GM18498 (cell line): ENCODE measurements around the gene BCL11A.

Source experiments
- ATAC-seq: cut with Tn5 transposase; IDR thresholded peaks from one replicate; pipeline ENCODE4 v1.9.1; 2021; ENCODE audit warnings: mild to moderate bottlenecking, moderate library complexity; ENCODE audit not compliant: unreplicated experiment

BCL11A gene

GRCh38 chr2:60469536-60470317 is 83.7 kb downstream of the BCL11A start:
- ATAC-seq = no peak

GRCh38 chr2:60468382-60469085 is 84.9 kb downstream of the BCL11A start:
- no peak for ATAC-seq

GRCh38 chr2:60466161-60466702 is 87.2 kb downstream of the BCL11A start:
- ATAC-seq = no peak

- ATAC-seq = no peak
Measured at GRCh38 chr2:60465736-60466135, 87.7 kb downstream of the BCL11A start.

- ATAC-seq = no peak
Measured at GRCh38 chr2:60463249-60463648, 90.2 kb downstream of the BCL11A start.

- no peak for ATAC-seq
Measured at GRCh38 chr2:60461421-60462108, 91.9 kb downstream of the BCL11A start.

- ATAC-seq = no peak
Measured at GRCh38 chr2:60460577-60461420, 92.7 kb downstream of the BCL11A start.

GRCh38 chr2:60459851-60460250 is 93.6 kb downstream of the BCL11A start:
- ATAC-seq = no peak

GRCh38 chr2:60456115-60456770 is 97.2 kb downstream of the BCL11A start:
- no peak for ATAC-seq

- ATAC-seq = no peak
Measured at GRCh38 chr2:60453872-60454271, 99.6 kb downstream of the BCL11A start.

- ATAC-seq = no peak
Measured at GRCh38 chr2:60453301-60453700, 100.2 kb downstream of the BCL11A start.

GRCh38 chr2:60450488-60450887 is 103.0 kb downstream of the BCL11A start:
- ATAC-seq = no peak

GRCh38 chr2:60447943-60448342 is 105.5 kb downstream of the BCL11A start:
- ATAC-seq = no peak

- ATAC-seq = peak; percentile 90
Measured at GRCh38 chr2:60446413-60447267, 106.8 kb downstream of the BCL11A start.

GRCh38 chr2:60445684-60446179 is 107.7 kb downstream of the BCL11A start:
- ATAC-seq = no peak

GRCh38 chr2:60442608-60443007 is 110.8 kb downstream of the BCL11A start:
- no peak for ATAC-seq

- no peak for ATAC-seq
Measured at GRCh38 chr2:60441800-60442199, 111.7 kb downstream of the BCL11A start.

GRCh38 chr2:60440767-60441163 is 112.7 kb downstream of the BCL11A start:
- no peak for ATAC-seq
